Transverse colon (tissue), 4 donors: ENCODE results near the gene PRSS35. TPM values are rescaled to one million over a fixed set of nuclear protein-coding genes. Genes with fewer than 3 reads are reported as not detected.

Experiments used
- DNase-seq: peaks from one replicate; pipeline ENCODE4 v3.0.0-alpha.2; 2019
- H3K27ac ChIP-seq, 4 donors: fragments of 200-600 bp; sonication (generic); 2 replicates each; pipeline ENCODE4 v1.5.1; 2016 to 2018; ENCODE audit warnings: inconsistent platforms in 4 of 4
- H3K27me3 ChIP-seq: fragments of 200-600 bp; sonication (generic); 2 replicates; pipeline ENCODE4 v1.5.1; 2017; ENCODE audit warnings: inconsistent platforms
- H3K36me3 ChIP-seq, 4 donors: fragments of 200-600 bp; sonication (generic); 2 replicates each; pipeline ENCODE4 v1.5.1; 2017 to 2019; ENCODE audit warnings: inconsistent platforms in 4 of 4
- H3K4me1 ChIP-seq, 4 donors: fragments of 200-600 bp; sonication (generic); 2 replicates each; pipeline ENCODE4 v1.5.1; 2017 to 2020; ENCODE audit warnings: inconsistent platforms in 4 of 4
- H3K4me3 ChIP-seq, 4 donors: fragments of 200-600 bp; sonication (generic); 1 replicate in 1 of 4; 2 replicates in 3 of 4; pipeline versions ENCODE4 v1.5.1 to v1.6.1; 2017 to 2019; ENCODE audit warnings: inconsistent platforms in 4 of 4
- H3K9me3 ChIP-seq, 2 donors: fragments of 200-600 bp; sonication (generic); 2 replicates each; pipeline ENCODE4 v1.5.1; 2017 to 2019; ENCODE audit warnings: inconsistent platforms in 2 of 2
- CTCF ChIP-seq, 5 experiments: fragments of 200-600 bp in 3 of 5; fragments of 450-650 bp in 2 of 5; sonication (generic) in 3 of 5; IDR thresholded peaks; 1 replicate in 2 of 5; 2 replicates in 3 of 5; pipeline ENCODE4 v1.5.1; 2016 to 2017; ENCODE audit warnings: antibody characterized with exemption in 5 of 5, inconsistent platforms in 3 of 5, mild to moderate bottlenecking in 2 of 5, moderate library complexity in 1 of 5
- EP300 ChIP-seq: sonication (generic); formaldehyde crosslinking; IDR thresholded peaks from one replicate; pipeline ENCODE4 v1.6.1; 2017; ENCODE audit warnings: antibody characterized with exemption, low read depth
- POLR2A ChIP-seq: fragments of 450-650 bp; IDR thresholded peaks from one replicate; pipeline ENCODE4 v1.6.1; 2016; ENCODE audit warnings: antibody characterized with exemption, mild to moderate bottlenecking, moderate library complexity
- POLR2AphosphoS5 ChIP-seq, 3 donors: sonication (generic); formaldehyde crosslinking; IDR thresholded peaks; one replicate each; pipeline ENCODE4 v1.6.1; 2016; ENCODE audit warnings: antibody characterized with exemption in 3 of 3
- whole genome bisulfite sequencing, 2 donors: methylation state at CpG; one replicate each; pipeline ENCODE4 v1.1.5; 2018; ENCODE audit warnings: low coverage in 1 of 2; 5-methylcytosine and 5-hydroxymethylcytosine counted together
- in situ Hi-C, 4 donors: fragments of 200-750 bp; cut with MboI; loops; one replicate each; pipeline versions ENCODE4 v1.15.0 to v1.15.1; 2017; ENCODE audit warnings: low sequenced_read_pairs in 3 of 4, low pct_ligation_motif_present in 1 of 4, low pct_unique_long_range_greater_than_20kb in 1 of 4
- intact Hi-C: fragments of 100-400 bp; cut with DNase I; formaldehyde crosslinking; loops from one replicate; pipeline ENCODE4 v1.15.1; 2023; ENCODE audit warnings: low total_unique reads
- total RNA-seq, 4 donors: library from RNA; depleted of rRNA; stranded (reverse); fragments of >200 nt; gene quantifications; one replicate each; pipeline ENCODE4 v1.1.0, GENCODE V29; 2016

PRSS35 gene
- total RNA-seq, 4 donors from 2014 or later = not detected

- TF ChIP-seq EP300 (no peak), CTCF (IDR thresholded peaks at IDR 0.05) (no peak), POLR2AphosphoS5 (IDR thresholded peaks at IDR 0.05) (no peak), POLR2A (no peak)
- in situ Hi-C loops = no loop called here
- WGBS, 2 donors = 78 to 100% methylated on average over 2 to 6 of the region's 6 CpGs
- intact Hi-C loops = no loop called here
- H3K27ac ChIP-seq = no peak overlapping the region
- no peaks in the 10 kb centered on the region for H3K9me3 ChIP-seq
- peaks cover 5 to 17% (median 9%) of the 10 kb centered on the region in 4 donors for H3K4me1 ChIP-seq
- no peaks in the 10 kb centered on the region for H3K36me3 ChIP-seq
- H3K27me3 ChIP-seq = no peaks in the 10 kb centered on the region
- no peak for DNase-seq
- H3K4me3 ChIP-seq = no peak overlapping the region
Observed at GRCh38 chr6:83466328-83466727, 46.0 kb upstream of the PRSS35 start.

DNA sequence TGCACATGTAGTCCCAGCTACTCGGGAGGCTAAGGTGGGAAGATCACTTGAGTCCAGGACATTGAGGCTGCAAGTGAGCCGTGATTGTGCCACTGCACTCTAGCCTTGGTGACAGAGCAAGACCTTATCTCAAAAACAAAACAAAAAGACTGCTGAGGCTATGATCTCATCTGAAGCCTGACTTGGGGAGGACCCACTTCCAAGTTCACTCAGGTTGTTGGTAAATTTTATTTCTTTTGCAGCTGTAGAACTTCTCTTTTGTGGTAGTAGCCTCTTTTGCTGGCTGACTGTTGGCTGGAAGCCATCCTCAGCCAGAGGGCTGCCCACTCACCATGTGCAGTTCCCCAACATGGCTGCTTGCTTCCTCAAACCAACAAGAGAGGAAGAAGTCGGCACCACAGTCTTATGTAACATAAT is 44.7 kb upstream of the PRSS35 start:
- DNase-seq = peak; percentile 30
- intact Hi-C loops = no loop called here
- Histone ChIP-seq H3K4me3 (no peak overlapping the region), H3K4me1 (peaks cover 5 to 17% (median 9%) of the 10 kb centered on the region in 4 donors), H3K9me3 (no peaks in the 10 kb centered on the region), H3K36me3 (no peaks in the 10 kb centered on the region), H3K27me3 (no peaks in the 10 kb centered on the region), H3K27ac (no peak overlapping the region)
- in situ Hi-C loops = no loop called here
- 75 to 78% methylated on average over 2 to 3 of the region's 3 CpGs for WGBS, 2 donors
- TF ChIP-seq EP300 (no peak), POLR2AphosphoS5 (IDR thresholded peaks at IDR 0.05) (no peak), POLR2A (no peak), CTCF (IDR thresholded peaks at IDR 0.05) (no peak)

DNA sequence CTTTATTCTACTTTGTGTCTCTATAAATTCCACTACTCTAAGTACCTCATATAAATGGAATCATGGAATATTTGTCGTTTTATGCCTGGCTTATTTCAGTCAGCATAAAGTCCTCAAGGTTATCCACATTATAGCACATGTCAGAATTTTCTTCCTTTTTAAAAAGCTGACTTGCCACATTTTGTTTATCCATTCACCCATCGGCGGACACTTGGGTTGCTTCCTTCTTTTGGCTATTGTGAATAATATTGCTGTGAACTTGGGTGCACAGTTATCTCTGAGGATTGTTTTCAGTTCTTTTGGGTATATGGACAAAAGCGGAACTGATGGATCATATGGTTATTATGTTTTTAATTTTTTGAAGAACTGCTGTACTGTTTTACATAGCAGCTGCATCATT is 42.3 kb upstream of the PRSS35 start:
- in situ Hi-C loops = no loop called here
- TF ChIP-seq POLR2A (no peak), EP300 (no peak), CTCF (IDR thresholded peaks at IDR 0.05) (no peak), POLR2AphosphoS5 (IDR thresholded peaks at IDR 0.05) (no peak)
- Histone ChIP-seq H3K9me3 (no peaks in the 10 kb centered on the region), H3K27me3 (no peaks in the 10 kb centered on the region), H3K4me3 (no peak overlapping the region), H3K4me1 (peaks cover 0 to 9% (median 7%) of the 10 kb centered on the region in 4 donors), H3K27ac (no peak overlapping the region), H3K36me3 (no peaks in the 10 kb centered on the region)
- intact Hi-C loops = no loop called here
- no peak for DNase-seq
- 69 to 75% methylated on average over 4 of the region's 4 CpGs for WGBS, 2 donors

- intact Hi-C loops (no loop called here), in situ Hi-C loops (no loop called here)
- TF ChIP-seq POLR2AphosphoS5 (IDR thresholded peaks at IDR 0.05) (no peak), CTCF (IDR thresholded peaks at IDR 0.05) (no peak), POLR2A (no peak), EP300 (no peak)
- Histone ChIP-seq H3K27me3 (no peaks in the 10 kb centered on the region), H3K4me3 (no peak overlapping the region), H3K36me3 (no peaks in the 10 kb centered on the region), H3K4me1 (peaks cover 0 to 7% (median 3%) of the 10 kb centered on the region in 4 donors), H3K9me3 (no peaks in the 10 kb centered on the region), H3K27ac (no peak overlapping the region)
- 92% methylated on average over 3 of the region's 3 CpGs; no CpG with 5 or more reads in 1 of the 2 donors for WGBS, 2 donors
- DNase-seq = no peak
Observed at GRCh38 chr6:83470587-83470986, 41.7 kb upstream of the PRSS35 start.
